Spleen (tissue), 11 donors: ENCODE measurements around the gene ABI3. TPM values are rescaled to one million over a fixed set of nuclear protein-coding genes. Genes with fewer than 3 reads are reported as not detected.

ENCODE experiments used
- DNase-seq: peaks from one replicate; pipeline ENCODE4 v3.0.0-alpha.2; 2020
- H3K27ac ChIP-seq, 8 donors: fragments of 200-600 bp; sonication (generic) in 7 of 8; 1 replicate in 4 of 8; 2 replicates in 4 of 8; pipeline versions ENCODE4 v1.5.0 to v1.8.0; 2016 to 2021; ENCODE audit warnings: inconsistent platforms in 4 of 8, mild to moderate bottlenecking in 4 of 8, moderate library complexity in 1 of 8
- H3K27me3 ChIP-seq, 7 donors: fragments of 200-600 bp; sonication (generic) in 6 of 7; replicated peaks in 1 of 7; 1 replicate in 4 of 7; 2 replicates in 3 of 7; pipeline versions ENCODE4 v1.5.0 to v1.8.0; 2016 to 2021; ENCODE audit warnings: inconsistent platforms in 3 of 7, mild to moderate bottlenecking in 1 of 7
- H3K36me3 ChIP-seq, 6 donors: fragments of 200-600 bp; sonication (generic) in 5 of 6; 1 replicate in 4 of 6; 2 replicates in 2 of 6; pipeline versions ENCODE4 v1.5.0 to v1.8.0; 2016 to 2021; ENCODE audit warnings: inconsistent platforms in 2 of 6
- H3K4me1 ChIP-seq, 6 donors: fragments of 200-600 bp; sonication (generic) in 5 of 6; 1 replicate in 3 of 6; 2 replicates in 3 of 6; pipeline versions ENCODE4 v1.5.0 to v1.8.0; 2016 to 2021; ENCODE audit warnings: inconsistent platforms in 3 of 6
- H3K4me3 ChIP-seq, 8 donors: fragments of 200-600 bp; sonication (generic) in 7 of 8; 1 replicate in 4 of 8; 2 replicates in 4 of 8; pipeline versions ENCODE4 v1.5.0 to v1.8.0; 2016 to 2021; ENCODE audit warnings: inconsistent platforms in 4 of 8, mild to moderate bottlenecking in 4 of 8, moderate library complexity in 2 of 8
- H3K9me3 ChIP-seq, 8 donors: fragments of 200-600 bp; sonication (generic) in 7 of 8; 1 replicate in 4 of 8; 2 replicates in 4 of 8; pipeline versions ENCODE4 v1.5.0 to v1.8.0; 2016 to 2021; ENCODE audit warnings: inconsistent platforms in 4 of 8
- CTCF ChIP-seq, 11 experiments: fragments of 200-600 bp in 7 of 11; fragments of 450-650 bp in 4 of 11; sonication (generic) in 4 of 11; IDR thresholded peaks in 8 of 11; conservative IDR thresholded peaks in 3 of 11; 1 replicate in 7 of 11; 2 replicates in 4 of 11; pipeline versions ENCODE4 v1.4.0 to v1.8.0; 2016 to 2021; ENCODE audit warnings: antibody characterized with exemption in 11 of 11, inconsistent platforms in 4 of 11, mild to moderate bottlenecking in 1 of 11
- POLR2A ChIP-seq, 3 donors: fragments of 450-650 bp; IDR thresholded peaks; one replicate each; pipeline ENCODE4 v1.5.1; 2017; ENCODE audit warnings: antibody characterized with exemption in 3 of 3, mild to moderate bottlenecking in 1 of 3
- POLR2AphosphoS5 ChIP-seq, 3 donors: sonication (generic); formaldehyde crosslinking; IDR thresholded peaks; one replicate each; pipeline ENCODE4 v1.5.1; 2017; ENCODE audit warnings: antibody characterized with exemption in 3 of 3
- WGBS, 5 donors: extraction: QIAGEN DNeasy Blood & Tissue Kit in 3 of 5; methylation state at CpG; one replicate each; pipeline versions ENCODE4 v1.1.5 to v1.1.7; 2013 to 2018; 5-methylcytosine and 5-hydroxymethylcytosine counted together
- intact Hi-C: fragments of 100-400 bp; cut with DNase I; formaldehyde crosslinking; loops from one replicate; pipeline ENCODE4 v1.15.0; 2023; ENCODE audit warnings: low total_unique reads
- polyA plus RNA-seq, 3 donors: library from polyadenylated mRNA; stranded (reverse); fragments of 200-250 nt; gene quantifications; one replicate each; pipeline ENCODE4 v1.2.1, GENCODE V29; 2013
- total RNA-seq, 7 donors: library from RNA; depleted of rRNA in 3 of 7; stranded (reverse); fragments of >200 nt in 3 of 7; fragmentation: NEBNext Ultra II Directional in 4 of 7; extraction: Animal tissue kit (Norgen Biotek cat#: 25700) in 4 of 7; gene quantifications; one replicate each; pipeline versions ENCODE4 v1.1.0 to v1.2.1, GENCODE V29; 2016 to 2021
- donor health status: healthy with polysubstance abuse.
- donor health status: DM: no; HTN: no; CAD: no; lungs with moderate emphysema.
- donor health status: DM: no; HTN: no; CAD: no.
- donor health status: Bipolar disorder and iron deficiency.
- donor health status: healthy.
- donor health status: DM: no; HTN: no; CAD: no.
- donor health status: DM: yes; HTN: yes; CAD: no.

Gene ABI3
- total and polyA plus RNA-seq, 10 donors: 51.3 to 121 (median 82.3) TPM

DNA sequence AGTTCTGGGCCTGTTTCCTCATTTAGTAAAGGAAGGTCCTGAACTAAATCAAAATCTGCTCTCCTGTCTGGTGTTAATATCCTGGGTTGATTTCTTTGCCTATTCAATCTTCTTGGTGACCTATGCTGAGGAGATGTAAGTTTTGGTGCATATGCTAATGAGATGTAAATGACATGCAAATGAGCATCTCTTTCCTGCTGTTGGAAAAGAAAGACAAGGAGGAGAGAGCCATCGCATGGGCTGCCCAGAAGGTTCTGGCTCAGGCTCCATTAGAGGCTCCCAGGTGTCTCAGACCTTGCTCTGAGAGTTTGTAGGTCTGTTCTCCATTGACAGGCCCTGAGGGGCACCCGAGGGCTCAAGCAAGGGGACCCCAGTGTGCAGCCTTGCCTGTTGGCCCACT, 3.3 kb downstream of the ABI3 start:
- no peaks in the 10 kb centered on the region for H3K27me3 ChIP-seq
- peaks cover 0 to 47% (median 0%) of the 10 kb centered on the region in 6 donors for H3K36me3 ChIP-seq
- H3K4me3 ChIP-seq: peak overlapping the region; percentile 18 to 88 (median 76)
- peak overlapping the region; percentile 42 to 94 (median 87) for H3K27ac ChIP-seq
- intact Hi-C loops: no loop called here
- no peaks in the 10 kb centered on the region for H3K9me3 ChIP-seq
- no peak for TF ChIP-seq POLR2AphosphoS5 (IDR thresholded peaks at IDR 0.05)
- TF ChIP-seq CTCF (IDR thresholded peaks at IDR 0.05 in 8 of 11, conservative IDR thresholded peaks at IDR 0.05 in 3 of 11): no peak
- TF ChIP-seq POLR2A (IDR thresholded peaks at IDR 0.05): no peak
- 63 to 85% (median 74%) methylated on average over 2 of the region's 2 CpGs for WGBS, 5 donors
- H3K4me1 ChIP-seq: peaks cover 70 to 100% (median 99%) of the 10 kb centered on the region in 6 donors
- DNase-seq: no peak

GRCh38 chr17:49214676-49215360, 4.3 kb downstream of the ABI3 start:
- WGBS, 5 donors: 41 to 61% (median 52%) methylated on average over 12 of the region's 12 CpGs
- peak overlapping the region in 6 of 8 donors; percentile 63 to 88 (median 76) for H3K4me3 ChIP-seq
- peaks cover 73 to 100% (median 99%) of the 10 kb centered on the region in 6 donors for H3K4me1 ChIP-seq

GRCh38 chr17:49216482-49216881, 6.0 kb downstream of the ABI3 start:
- H3K9me3 ChIP-seq: no peaks in the 10 kb centered on the region
- H3K4me3 ChIP-seq: peak overlapping the region in 1 of 8 donors; percentile 88
- no peak for TF ChIP-seq POLR2A (IDR thresholded peaks at IDR 0.05)
- no peak for TF ChIP-seq CTCF (IDR thresholded peaks at IDR 0.05 in 8 of 11, conservative IDR thresholded peaks at IDR 0.05 in 3 of 11)
- peak in 1 of 3 donors; percentile 69 for TF ChIP-seq POLR2AphosphoS5 (IDR thresholded peaks at IDR 0.05)

More at GRCh38 chr17:49214676-49215360, 4.3 kb downstream of the ABI3 start:
- no peaks in the 10 kb centered on the region for H3K27me3 ChIP-seq
- peak overlapping the region; percentile 68 to 94 (median 87) for H3K27ac ChIP-seq
- DNase-seq: no peak
- peaks cover 0 to 57% (median 4%) of the 10 kb centered on the region in 6 donors for H3K36me3 ChIP-seq
- TF ChIP-seq CTCF (IDR thresholded peaks at IDR 0.05 in 8 of 11, conservative IDR thresholded peaks at IDR 0.05 in 3 of 11): no peak
- peak in 1 of 3 donors; percentile 49 for TF ChIP-seq POLR2AphosphoS5 (IDR thresholded peaks at IDR 0.05)
- TF ChIP-seq POLR2A (IDR thresholded peaks at IDR 0.05): no peak
- H3K9me3 ChIP-seq: no peaks in the 10 kb centered on the region
- intact Hi-C loops: no loop called here

DNA sequence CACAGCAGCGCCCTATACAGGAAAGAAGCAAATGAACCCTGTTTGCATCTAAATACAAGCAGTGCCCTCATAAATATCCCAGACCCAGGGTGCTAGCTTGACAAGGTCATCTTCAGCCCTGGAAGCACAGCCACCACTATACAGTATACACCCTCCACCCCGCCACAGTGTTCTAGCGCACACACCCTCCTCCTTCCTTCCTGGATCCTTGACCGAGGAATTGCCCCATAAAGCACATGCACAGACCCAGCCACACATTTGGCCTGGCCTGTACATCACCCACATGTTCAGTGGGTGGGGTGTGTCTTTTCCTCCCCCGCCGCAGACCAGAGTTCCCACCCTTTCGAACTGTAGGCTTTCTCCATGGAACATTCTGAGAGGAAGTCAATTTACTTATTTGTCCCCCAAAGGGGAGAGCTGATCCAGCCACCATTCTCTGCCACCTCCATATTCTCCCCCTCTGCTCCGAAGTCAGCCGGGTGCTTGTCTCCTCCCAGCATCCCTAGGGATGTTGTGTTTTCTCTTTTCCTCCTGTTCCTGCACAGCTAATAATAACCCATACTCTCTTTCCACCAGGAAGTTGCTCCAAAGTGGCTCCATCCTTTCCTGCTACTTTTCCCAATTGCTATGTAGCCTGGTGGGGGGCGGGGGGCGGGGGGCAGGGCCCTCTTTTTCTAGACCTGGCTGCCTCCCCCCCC, 6.6 kb downstream of the ABI3 start:
- peak overlapping the region; percentile 68 to 94 (median 87) for H3K27ac ChIP-seq
- DNase-seq: peak; percentile 87
- TF ChIP-seq POLR2A (IDR thresholded peaks at IDR 0.05) (no peak), CTCF (IDR thresholded peaks at IDR 0.05 in 8 of 11, conservative IDR thresholded peaks at IDR 0.05 in 3 of 11) (no peak), POLR2AphosphoS5 (IDR thresholded peaks at IDR 0.05) (peak in 2 of 3 donors; percentile 74 to 88)
- peaks cover 0 to 80% (median 22%) of the 10 kb centered on the region in 6 donors for H3K36me3 ChIP-seq
- peaks cover 73 to 99% (median 86%) of the 10 kb centered on the region in 6 donors for H3K4me1 ChIP-seq
- WGBS, 5 donors: 27 to 45% (median 31%) methylated on average over 11 of the region's 11 CpGs
- intact Hi-C loops: no loop called here
- H3K9me3 ChIP-seq: no peaks in the 10 kb centered on the region
- no peaks in the 10 kb centered on the region for H3K27me3 ChIP-seq
- peak overlapping the region in 5 of 8 donors; percentile 10 to 88 (median 13) for H3K4me3 ChIP-seq

More at GRCh38 chr17:49216482-49216881, 6.0 kb downstream of the ABI3 start:
- peaks cover 0 to 74% (median 16%) of the 10 kb centered on the region in 6 donors for H3K36me3 ChIP-seq
- 61 to 73% (median 62%) methylated on average over 11 to 13 of the region's 13 CpGs for WGBS, 5 donors
- DNase-seq: peak; percentile 88
- intact Hi-C loops: no loop called here
- H3K27me3 ChIP-seq: no peaks in the 10 kb centered on the region
- peaks cover 78 to 99% (median 92%) of the 10 kb centered on the region in 6 donors for H3K4me1 ChIP-seq
- H3K27ac ChIP-seq: peak overlapping the region; percentile 68 to 94 (median 87)
